ENCODE measurements around the gene RB1. TPM values are rescaled to one million over a fixed set of nuclear protein-coding genes. Genes with fewer than 3 reads are reported as not detected.

RB1 gene
- total RNA-seq (52.3 TPM), polyA plus RNA-seq (30.2 TPM)
- long read RNA-seq, donor 1, partial matches to known transcripts, result 0 of 2 reads
- long read RNA-seq, donor 1, other reads (novel, unspliced or antisense), result 0 of 2 reads
- long read RNA-seq, donor 2, result 0 reads
- long read RNA-seq, donor 3, full-length matches to known transcripts, result 7 of 7 reads
- long read RNA-seq, donor 3, partial matches to known transcripts, result 0 of 7 reads
- long read RNA-seq, donor 3, other reads (novel, unspliced or antisense), result 0 of 7 reads
- long read RNA-seq, donor 4, full-length matches to known transcripts, result 5 of 12 reads
- long read RNA-seq, donor 4, partial matches to known transcripts, result 0 of 12 reads
- long read RNA-seq, donor 4, other reads (novel, unspliced or antisense), result 7 of 12 reads
- long read RNA-seq, donor 5, full-length matches to known transcripts, result 12 of 12 reads
- long read RNA-seq, donor 5, partial matches to known transcripts, result 0 of 12 reads
- long read RNA-seq, donor 5, other reads (novel, unspliced or antisense), result 0 of 12 reads
- long read RNA-seq, donor 6, full-length matches to known transcripts, result 6 of 6 reads
- long read RNA-seq, donor 6, partial matches to known transcripts, result 0 of 6 reads
- long read RNA-seq, donor 6, other reads (novel, unspliced or antisense), result 0 of 6 reads
- long read RNA-seq, donor 7, full-length matches to known transcripts, result 6 of 20 reads
- long read RNA-seq, donor 7, partial matches to known transcripts, result 6 of 20 reads
- long read RNA-seq, donor 7, other reads (novel, unspliced or antisense), result 8 of 20 reads
- long read RNA-seq, donor 8, full-length matches to known transcripts, result 2 of 2 reads
- long read RNA-seq, donor 8, partial matches to known transcripts, result 0 of 2 reads
- long read RNA-seq, donor 8, other reads (novel, unspliced or antisense), result 0 of 2 reads
- long read RNA-seq, donor 9, full-length matches to known transcripts, result 8 of 13 reads
- long read RNA-seq, donor 9, partial matches to known transcripts, result 5 of 13 reads
- long read RNA-seq, donor 9, other reads (novel, unspliced or antisense), result 0 of 13 reads
- long read RNA-seq, donor 10, full-length matches to known transcripts, result 6 of 6 reads
- long read RNA-seq, donor 10, partial matches to known transcripts, result 0 of 6 reads
- long read RNA-seq, donor 10, other reads (novel, unspliced or antisense), result 0 of 6 reads

- peak in 8 of 9 donors; percentile 66 to 94 (median 86) for DNase-seq (ENCODE audit: low read depth in 6 of 9, low spot score in 9 of 9)
- H3K4me3 ChIP-seq (ENCODE audit: low read length in 2 of 2), result peak within 1 kb of the TSS; percentile 77 to 94
- H3K27me3 ChIP-seq (ENCODE audit: control insufficient read depth in 2 of 2, insufficient read depth in 1 of 2, low read length in 1 of 2), result no peaks in the 10 kb centered on the region
- H3K27ac ChIP-seq (ENCODE audit: low read depth in 1 of 2, low read length in 1 of 2), result peak within 1 kb of the TSS; percentile 96 to 98
- WGBS, result under 1% methylated on average over 96 of the region's 96 CpGs
- H3K36me3 ChIP-seq (ENCODE audit: control insufficient read depth in 2 of 2, insufficient read depth in 2 of 2, low read length in 1 of 2), result peaks cover 0 to 10% of the 10 kb centered on the region in 2 donors
- peaks cover 16 to 17% of the 10 kb centered on the region in 2 donors for H3K4me1 ChIP-seq (ENCODE audit: control insufficient read depth in 2 of 2, insufficient read depth in 2 of 2, low read length in 2 of 2)
- no peaks in the 10 kb centered on the region for H3K9me3 ChIP-seq (ENCODE audit: control insufficient read depth in 2 of 2, insufficient read depth in 1 of 2, low read length in 1 of 2)
These were observed at the start of gene RB1 for GRCh38 chr13:48303359-48304142. TSS of gene RB1 (plus strand) at chr13:48303751. CDS start at chr13:48303913, 162 bp downstream.

GRCh38 chr13:48253849-48254248 is 49.7 kb upstream of the RB1 start:
- Histone ChIP-seq H3K4me3 (ENCODE audit: low read length in 2 of 2) (no peak overlapping the region), H3K4me1 (ENCODE audit: control insufficient read depth in 2 of 2, insufficient read depth in 2 of 2, low read length in 2 of 2) (no peaks in the 10 kb centered on the region), H3K27me3 (ENCODE audit: control insufficient read depth in 2 of 2, insufficient read depth in 1 of 2, low read length in 1 of 2) (no peaks in the 10 kb centered on the region), H3K27ac (ENCODE audit: low read depth in 1 of 2, low read length in 1 of 2) (no peak overlapping the region), H3K36me3 (ENCODE audit: control insufficient read depth in 2 of 2, insufficient read depth in 2 of 2, low read length in 1 of 2) (peaks cover 22 to 53% of the 10 kb centered on the region in 2 donors), H3K9me3 (ENCODE audit: control insufficient read depth in 2 of 2, insufficient read depth in 1 of 2, low read length in 1 of 2) (no peaks in the 10 kb centered on the region)
- no peak for DNase-seq (ENCODE audit: low read depth in 6 of 9, low spot score in 9 of 9)
- WGBS, result 96% methylated on average over 2 of the region's 2 CpGs

GRCh38 chr13:48255090-48255489 is 48.5 kb upstream of the RB1 start:
- H3K9me3 ChIP-seq (ENCODE audit: control insufficient read depth in 2 of 2, insufficient read depth in 1 of 2, low read length in 1 of 2), result no peaks in the 10 kb centered on the region
- no peaks in the 10 kb centered on the region for H3K4me1 ChIP-seq (ENCODE audit: control insufficient read depth in 2 of 2, insufficient read depth in 2 of 2, low read length in 2 of 2)
- H3K27me3 ChIP-seq (ENCODE audit: control insufficient read depth in 2 of 2, insufficient read depth in 1 of 2, low read length in 1 of 2), result no peaks in the 10 kb centered on the region
- no peak for DNase-seq (ENCODE audit: low read depth in 6 of 9, low spot score in 9 of 9)
- WGBS, result 96% methylated on average over 13 of the region's 13 CpGs
- no peak overlapping the region for H3K27ac ChIP-seq (ENCODE audit: low read depth in 1 of 2, low read length in 1 of 2)
- H3K36me3 ChIP-seq (ENCODE audit: control insufficient read depth in 2 of 2, insufficient read depth in 2 of 2, low read length in 1 of 2), result peaks cover 25 to 65% of the 10 kb centered on the region in 2 donors
- no peak overlapping the region for H3K4me3 ChIP-seq (ENCODE audit: low read length in 2 of 2)

GRCh38 chr13:48255954-48256353 is 47.6 kb upstream of the RB1 start:
- Histone ChIP-seq H3K4me1 (ENCODE audit: control insufficient read depth in 2 of 2, insufficient read depth in 2 of 2, low read length in 2 of 2) (no peaks in the 10 kb centered on the region), H3K36me3 (ENCODE audit: control insufficient read depth in 2 of 2, insufficient read depth in 2 of 2, low read length in 1 of 2) (peaks cover 25 to 70% of the 10 kb centered on the region in 2 donors), H3K9me3 (ENCODE audit: control insufficient read depth in 2 of 2, insufficient read depth in 1 of 2, low read length in 1 of 2) (no peaks in the 10 kb centered on the region), H3K27me3 (ENCODE audit: control insufficient read depth in 2 of 2, insufficient read depth in 1 of 2, low read length in 1 of 2) (no peaks in the 10 kb centered on the region), H3K27ac (ENCODE audit: low read depth in 1 of 2, low read length in 1 of 2) (no peak overlapping the region), H3K4me3 (ENCODE audit: low read length in 2 of 2) (no peak overlapping the region)
- DNase-seq (ENCODE audit: low read depth in 6 of 9, low spot score in 9 of 9), result no peak
- WGBS, result 83% methylated on average over 1 of the region's 1 CpG

DNA sequence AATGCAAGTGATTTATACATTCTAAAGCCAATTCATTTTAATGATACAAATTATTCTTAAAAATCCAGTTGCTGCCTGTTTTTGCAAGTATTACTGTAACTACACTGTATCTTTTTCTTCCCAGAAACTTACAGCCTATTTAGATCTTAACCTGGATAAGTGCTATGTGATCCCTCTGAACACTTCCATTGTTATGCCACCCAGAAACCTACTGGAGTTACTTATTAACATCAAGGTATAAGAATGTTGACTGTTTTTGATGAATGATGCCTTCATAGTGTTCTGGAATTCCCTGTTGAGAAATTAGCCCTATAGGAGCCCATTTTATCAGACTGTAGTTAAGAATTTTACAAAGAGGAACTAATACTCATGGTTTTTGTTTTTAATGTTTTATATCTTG is 45.5 kb upstream of the RB1 start:
- Histone ChIP-seq H3K4me3 (ENCODE audit: low read length in 2 of 2) (no peak overlapping the region), H3K9me3 (ENCODE audit: control insufficient read depth in 2 of 2, insufficient read depth in 1 of 2, low read length in 1 of 2) (no peaks in the 10 kb centered on the region), H3K27me3 (ENCODE audit: control insufficient read depth in 2 of 2, insufficient read depth in 1 of 2, low read length in 1 of 2) (no peaks in the 10 kb centered on the region), H3K4me1 (ENCODE audit: control insufficient read depth in 2 of 2, insufficient read depth in 2 of 2, low read length in 2 of 2) (no peaks in the 10 kb centered on the region), H3K27ac (ENCODE audit: low read depth in 1 of 2, low read length in 1 of 2) (no peak overlapping the region), H3K36me3 (ENCODE audit: control insufficient read depth in 2 of 2, insufficient read depth in 2 of 2, low read length in 1 of 2) (peaks cover 30 to 80% of the 10 kb centered on the region in 2 donors)
- no peak for DNase-seq (ENCODE audit: low read depth in 6 of 9, low spot score in 9 of 9)

DNA sequence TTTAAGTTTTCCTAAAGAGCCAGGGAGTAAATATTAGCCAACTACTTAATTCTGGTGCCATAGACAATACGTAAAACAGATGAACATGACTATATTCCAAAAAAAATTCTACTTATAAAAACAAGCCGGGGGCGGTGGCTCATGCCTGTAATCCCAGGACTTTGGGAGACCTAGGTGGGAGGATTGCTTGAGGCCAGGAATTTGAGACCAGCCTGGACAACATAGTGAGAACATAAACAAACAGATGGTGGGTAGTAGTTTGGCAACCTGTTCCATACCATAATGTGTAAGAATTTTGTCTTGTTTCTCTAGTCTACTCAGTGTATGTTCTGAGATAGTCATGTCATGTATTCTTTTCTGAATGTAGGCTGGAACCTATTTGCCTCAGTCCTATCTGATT is 45.1 kb upstream of the RB1 start:
- H3K27ac ChIP-seq (ENCODE audit: low read depth in 1 of 2, low read length in 1 of 2), result no peak overlapping the region
- no peaks in the 10 kb centered on the region for H3K9me3 ChIP-seq (ENCODE audit: control insufficient read depth in 2 of 2, insufficient read depth in 1 of 2, low read length in 1 of 2)
- H3K27me3 ChIP-seq (ENCODE audit: control insufficient read depth in 2 of 2, insufficient read depth in 1 of 2, low read length in 1 of 2), result no peaks in the 10 kb centered on the region
- no peak for DNase-seq (ENCODE audit: low read depth in 6 of 9, low spot score in 9 of 9)
- H3K36me3 ChIP-seq (ENCODE audit: control insufficient read depth in 2 of 2, insufficient read depth in 2 of 2, low read length in 1 of 2), result peaks cover 33 to 82% of the 10 kb centered on the region in 2 donors
- WGBS, result 99% methylated on average over 3 of the region's 3 CpGs
- no peak overlapping the region for H3K4me3 ChIP-seq (ENCODE audit: low read length in 2 of 2)
- no peaks in the 10 kb centered on the region for H3K4me1 ChIP-seq (ENCODE audit: control insufficient read depth in 2 of 2, insufficient read depth in 2 of 2, low read length in 2 of 2)

GRCh38 chr13:48260970-48261369 is 42.6 kb upstream of the RB1 start:
- no peaks in the 10 kb centered on the region for H3K27me3 ChIP-seq (ENCODE audit: control insufficient read depth in 2 of 2, insufficient read depth in 1 of 2, low read length in 1 of 2)
- no peaks in the 10 kb centered on the region for H3K9me3 ChIP-seq (ENCODE audit: control insufficient read depth in 2 of 2, insufficient read depth in 1 of 2, low read length in 1 of 2)
- DNase-seq (ENCODE audit: low read depth in 6 of 9, low spot score in 9 of 9), result no peak
- peaks cover 23 to 73% of the 10 kb centered on the region in 2 donors for H3K36me3 ChIP-seq (ENCODE audit: control insufficient read depth in 2 of 2, insufficient read depth in 2 of 2, low read length in 1 of 2)
- no peak overlapping the region for H3K4me3 ChIP-seq (ENCODE audit: low read length in 2 of 2)
- H3K27ac ChIP-seq (ENCODE audit: low read depth in 1 of 2, low read length in 1 of 2), result no peak overlapping the region
- 97% methylated on average over 4 of the region's 4 CpGs for WGBS
- no peaks in the 10 kb centered on the region for H3K4me1 ChIP-seq (ENCODE audit: control insufficient read depth in 2 of 2, insufficient read depth in 2 of 2, low read length in 2 of 2)

GRCh38 chr13:48263196-48263595 is 40.4 kb upstream of the RB1 start:
- H3K27ac ChIP-seq (ENCODE audit: low read depth in 1 of 2, low read length in 1 of 2), result no peak overlapping the region
- 95% methylated on average over 1 of the region's 1 CpG for WGBS
- no peaks in the 10 kb centered on the region for H3K9me3 ChIP-seq (ENCODE audit: control insufficient read depth in 2 of 2, insufficient read depth in 1 of 2, low read length in 1 of 2)
- H3K4me3 ChIP-seq (ENCODE audit: low read length in 2 of 2), result no peak overlapping the region
- no peaks in the 10 kb centered on the region for H3K4me1 ChIP-seq (ENCODE audit: control insufficient read depth in 2 of 2, insufficient read depth in 2 of 2, low read length in 2 of 2)
- H3K27me3 ChIP-seq (ENCODE audit: control insufficient read depth in 2 of 2, insufficient read depth in 1 of 2, low read length in 1 of 2), result no peaks in the 10 kb centered on the region
- H3K36me3 ChIP-seq (ENCODE audit: control insufficient read depth in 2 of 2, insufficient read depth in 2 of 2, low read length in 1 of 2), result peaks cover 19 to 51% of the 10 kb centered on the region in 2 donors
- no peak for DNase-seq (ENCODE audit: low read depth in 6 of 9, low spot score in 9 of 9)

Data from thymus (tissue), 14 donors.